ENCODE results near the gene TJAP1. TPM values are rescaled to one million over a fixed set of nuclear protein-coding genes. Genes with fewer than 3 reads are reported as not detected.
"Not testable (repeated sequence)": the region's sequence is repeated elsewhere in the genome, so short reads cannot be mapped to it uniquely, and the experiment has no call there.

The TJAP1 gene
- total RNA-seq, 1 experiment from 2014 or later = 50.5 TPM

DNA sequence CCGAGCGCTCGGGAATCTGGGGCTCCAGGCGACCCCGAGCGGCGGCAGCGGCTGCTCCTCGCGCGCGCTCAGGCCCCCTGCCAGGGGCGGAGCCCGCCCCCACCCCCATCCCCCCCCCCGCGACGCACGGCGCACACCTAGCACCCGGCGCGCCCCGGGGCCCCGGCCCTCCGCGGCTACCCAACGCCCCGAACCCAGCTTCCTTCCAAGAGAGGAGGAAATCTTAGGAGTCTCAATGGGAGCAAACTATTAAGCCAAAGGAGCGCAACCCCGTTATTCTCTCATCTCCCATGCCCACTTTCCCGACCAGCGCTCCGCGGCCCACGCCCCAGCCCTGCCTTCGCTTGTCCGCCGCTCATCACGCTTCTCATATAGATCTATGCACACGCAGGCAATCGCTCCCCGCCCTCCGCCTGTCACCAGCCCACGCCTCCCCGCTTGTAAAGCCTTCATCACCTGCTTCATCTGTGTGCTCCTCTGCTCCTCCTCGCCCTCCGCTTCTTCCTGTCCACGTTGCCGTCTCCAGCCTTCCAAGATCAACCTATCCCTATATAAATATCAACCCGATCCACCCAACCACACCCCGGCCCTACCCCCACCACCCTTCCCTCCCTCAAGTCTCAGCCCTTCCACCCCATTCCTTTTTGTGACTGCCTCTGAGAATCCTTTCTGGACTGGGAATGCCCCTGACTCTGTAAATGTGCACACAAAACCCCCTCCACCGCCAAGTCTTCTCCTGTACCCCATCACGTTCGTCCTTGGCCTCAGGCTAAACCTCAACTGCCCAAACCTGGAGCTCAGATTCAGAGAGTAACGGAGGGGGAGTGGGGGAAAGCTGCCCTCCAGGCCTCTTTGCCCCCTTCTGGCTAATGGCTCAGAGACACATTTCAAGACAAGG lies 21.6 kb upstream of the TJAP1 start, which contains the start of gene DLK2:
TSS of gene DLK2 (minus strand) at position 18 of the 898 bp plus-strand sequence. CDS start 723 bp downstream, outside the sequence.
- Histone ChIP-seq H3K27me3 (ENCODE audit: insufficient read depth, low read depth) (no peaks in the 10 kb centered on the region), H3F3A (ENCODE audit: insufficient read depth, low read depth) (peaks cover 19% of the 10 kb centered on the region), H3K27ac (no peak within 1 kb of the TSS), H4K20me1 (ENCODE audit: insufficient read depth) (no peaks in the 10 kb centered on the region), H3K36me3 (ENCODE audit: low read depth) (peaks cover 3% of the 10 kb centered on the region), H3K4me2 (peak within 1 kb of the TSS; percentile 99), H3K9me2 (ENCODE audit: insufficient read depth) (no peaks in the 10 kb centered on the region), H3K79me2 (ENCODE audit: low read depth) (no peaks in the 10 kb centered on the region), H3K4me3 (peak within 1 kb of the TSS; percentile 72), H3K4me1 (replicated peaks; ENCODE audit: insufficient read depth) (0 out of 2 replicates have a peak, but pooled peaks cover 14% of the 10 kb centered on the region), H2AFZ (peak within 1 kb of the TSS; percentile 74), H3K9me3 (ENCODE audit: insufficient read depth, low read depth) (no peaks in the 10 kb centered on the region)
- ChIA-PET POLR2A (ENCODE audit: unreplicated experiment) (no interaction called here), CTCF (interaction anchor here (0.6 to 0.7 kb wide), 2 partner anchors 31 to 432 kb away, joined by 3 to 5 read pairs; no protein-coding TSS in a partner anchor)
- TSS peak; percentile 46 for BruUV-seq (replicated peaks)
- peak in 1 of 2 experiments; percentile 27 for DNase-seq
- TF ChIP-seq, protein P1, sequence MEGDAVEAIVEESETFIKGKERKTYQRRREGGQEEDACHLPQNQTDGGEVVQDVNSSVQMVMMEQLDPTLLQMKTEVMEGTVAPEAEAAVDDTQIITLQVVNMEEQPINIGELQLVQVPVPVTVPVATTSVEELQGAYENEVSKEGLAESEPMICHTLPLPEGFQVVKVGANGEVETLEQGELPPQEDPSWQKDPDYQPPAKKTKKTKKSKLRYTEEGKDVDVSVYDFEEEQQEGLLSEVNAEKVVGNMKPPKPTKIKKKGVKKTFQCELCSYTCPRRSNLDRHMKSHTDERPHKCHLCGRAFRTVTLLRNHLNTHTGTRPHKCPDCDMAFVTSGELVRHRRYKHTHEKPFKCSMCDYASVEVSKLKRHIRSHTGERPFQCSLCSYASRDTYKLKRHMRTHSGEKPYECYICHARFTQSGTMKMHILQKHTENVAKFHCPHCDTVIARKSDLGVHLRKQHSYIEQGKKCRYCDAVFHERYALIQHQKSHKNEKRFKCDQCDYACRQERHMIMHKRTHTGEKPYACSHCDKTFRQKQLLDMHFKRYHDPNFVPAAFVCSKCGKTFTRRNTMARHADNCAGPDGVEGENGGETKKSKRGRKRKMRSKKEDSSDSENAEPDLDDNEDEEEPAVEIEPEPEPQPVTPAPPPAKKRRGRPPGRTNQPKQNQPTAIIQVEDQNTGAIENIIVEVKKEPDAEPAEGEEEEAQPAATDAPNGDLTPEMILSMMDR (conservative IDR thresholded peaks at IDR 0.05) = no peak
- TF ChIP-seq EZH2 (IDR thresholded peaks at IDR 0.05; ENCODE audit: low read depth) = no peak
- intact Hi-C loops (cut with micrococcal nuclease; ENCODE audit: unreplicated experiment) = loop anchor here (2.0 kb wide), 2 partner anchors 29 to 51 kb away; partner anchors contain the start of gene ABCC10

DNA sequence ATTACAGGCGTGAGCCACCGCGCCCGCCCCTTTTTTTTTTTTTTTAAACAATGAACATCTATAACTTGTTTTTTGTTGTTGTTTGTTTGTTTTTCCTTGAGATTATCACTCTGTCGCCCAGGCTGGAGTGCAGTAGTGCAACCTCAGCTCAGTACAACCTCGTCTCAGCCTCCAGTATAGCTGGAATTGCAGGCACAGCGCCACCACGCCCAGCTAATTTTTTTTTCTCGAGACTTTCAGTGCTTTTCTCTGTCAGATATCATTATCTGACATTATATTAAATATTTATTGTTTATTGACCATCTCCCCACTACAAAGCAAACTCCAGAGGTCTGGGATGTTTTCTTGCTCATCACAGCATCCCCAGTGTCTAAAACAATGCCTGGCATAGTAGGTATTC lies 19.7 kb upstream of the TJAP1 start:
- TF ChIP-seq, protein P1 (conservative IDR thresholded peaks at IDR 0.05) = 0 out of 2 replicates have a peak, but pooled peaks have one; percentile 40
- TF ChIP-seq EZH2 (IDR thresholded peaks at IDR 0.05; ENCODE audit: low read depth) = no peak
- no peak overlapping the region for H3K27ac ChIP-seq
- no peaks in the 10 kb centered on the region for H3K9me3 ChIP-seq (ENCODE audit: insufficient read depth, low read depth)
- CTCF ChIA-PET = interaction anchor here (0.6 to 1.1 kb wide), 5 partner anchors 21 to 219 kb away, joined by 3 to 15 read pairs (median 4); no protein-coding TSS in a partner anchor
- no peaks in the 10 kb centered on the region for H3K27me3 ChIP-seq (ENCODE audit: insufficient read depth, low read depth)
- intact Hi-C loops (cut with micrococcal nuclease; ENCODE audit: unreplicated experiment) = no loop called here
- no peak for DNase-seq
- POLR2A ChIA-PET (ENCODE audit: unreplicated experiment) = interaction anchor here (0.7 to 0.8 kb wide), 2 partner anchors 275 to 287 kb away, joined by 8 to 19 read pairs; partner anchors contain the start of gene CUL9
- H3K9me2 ChIP-seq (ENCODE audit: insufficient read depth) = no peaks in the 10 kb centered on the region
- H3K4me3 ChIP-seq = peak overlapping the region; percentile 53; the same call in 1 of the 2 replicates
- H3K36me3 ChIP-seq (ENCODE audit: low read depth) = no peaks in the 10 kb centered on the region; the same call in 1 of the 2 replicates
- no peaks in the 10 kb centered on the region for H3K79me2 ChIP-seq (ENCODE audit: low read depth)
- peaks cover 19% of the 10 kb centered on the region for H3F3A ChIP-seq (ENCODE audit: insufficient read depth, low read depth)
- H3K4me1 ChIP-seq (replicated peaks; ENCODE audit: insufficient read depth) = 0 out of 2 replicates have a peak, but pooled peaks cover 14% of the 10 kb centered on the region
- H2AFZ ChIP-seq = no peak overlapping the region
- H4K20me1 ChIP-seq (ENCODE audit: insufficient read depth) = no peaks in the 10 kb centered on the region
- BruUV-seq (replicated peaks) = no TSS peak
- H3K4me2 ChIP-seq = peak overlapping the region; percentile 80

DNA sequence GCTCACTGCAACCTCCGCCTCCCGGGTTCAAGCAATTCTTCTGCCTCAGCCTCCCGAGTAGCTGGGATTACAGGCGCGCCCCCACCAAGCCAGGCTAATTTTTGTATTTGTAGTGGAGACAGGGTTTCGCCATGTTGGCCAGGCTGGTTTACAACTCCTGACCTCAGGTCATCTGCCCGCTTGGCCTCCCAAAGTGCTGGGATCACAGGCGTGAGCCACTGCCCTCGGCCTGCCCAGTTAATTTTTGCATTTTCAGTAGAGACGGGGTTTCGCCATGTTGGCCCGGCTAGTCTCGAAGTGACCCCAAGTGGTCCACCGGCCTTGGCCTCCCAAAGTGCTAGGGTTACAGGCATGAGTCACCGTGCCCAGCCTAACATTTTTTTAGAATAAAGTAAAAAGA lies 19.2 kb upstream of the TJAP1 start:
- H3K9me2 ChIP-seq (ENCODE audit: insufficient read depth); H2AFZ ChIP-seq; H3K9me3 ChIP-seq (ENCODE audit: insufficient read depth, low read depth); H3K27ac ChIP-seq; H3K4me3 ChIP-seq; DNase-seq; H3K79me2 ChIP-seq (ENCODE audit: low read depth); BruUV-seq (replicated peaks); intact Hi-C loops (cut with micrococcal nuclease; ENCODE audit: unreplicated experiment); H3K27me3 ChIP-seq (ENCODE audit: insufficient read depth, low read depth); H4K20me1 ChIP-seq (ENCODE audit: insufficient read depth); H3K36me3 ChIP-seq (ENCODE audit: low read depth): not testable (repeated sequence)
- Histone ChIP-seq H3K4me1 (replicated peaks; ENCODE audit: insufficient read depth) (0 out of 2 replicates have a peak, but pooled peaks cover 14% of the 10 kb centered on the region), H3F3A (ENCODE audit: insufficient read depth, low read depth) (peaks cover 19% of the 10 kb centered on the region), H3K4me2 (peak overlapping the region; percentile 80; the same call in 1 of the 2 replicates)
- CTCF ChIA-PET = interaction anchor here (0.7 to 1.1 kb wide), 3 partner anchors 38 to 219 kb away, joined by 3 to 15 read pairs (median 9); no protein-coding TSS in a partner anchor
- POLR2A ChIA-PET (ENCODE audit: unreplicated experiment) = interaction anchor here (0.7 to 0.8 kb wide), 2 partner anchors 276 to 287 kb away, joined by 8 to 19 read pairs; partner anchors contain the start of gene CUL9
